Keratinocyte (primary cell): Measurements from ENCODE around the gene NRROS. TPM values are rescaled to one million over a fixed set of nuclear protein-coding genes. Genes with fewer than 3 reads are reported as not detected.

Experiments
- DNase-seq: peaks from one replicate; pipeline ENCODE4 v3.0.0-alpha.2; 2011; ENCODE audit warnings: low read depth, missing footprints, low spot score
- FAIRE-seq: peaks from 2 replicates; lab custom pipeline; 2011; peaks lifted over from hg19 to GRCh38; lab: Jason Lieb, UNC
- H2AFZ ChIP-seq: 2 replicates; pipeline ENCODE4 v1.6.0; 2012; ENCODE audit warnings: low read length, control low read depth, inconsistent platforms; ENCODE audit not compliant: control insufficient read depth
- H3K27ac ChIP-seq: 2 replicates; pipeline ENCODE4 v1.5.1; 2011; ENCODE audit warnings: low read length; ENCODE audit not compliant: control insufficient read depth, insufficient read depth
- H3K27me3 ChIP-seq: 3 replicates; pipeline ENCODE4 v1.6.0; 2011; ENCODE audit warnings: low read length; ENCODE audit not compliant: control insufficient read depth, insufficient read depth; ENCODE audit errors: extremely low read depth
- H3K36me3 ChIP-seq, 2 experiments: 2 replicates in 1 of 2; 3 replicates in 1 of 2; pipeline ENCODE4 v1.5.1; 2011; ENCODE audit warnings: low read length in 2 of 2, mild to moderate bottlenecking in 1 of 2; ENCODE audit not compliant: control insufficient read depth in 2 of 2, insufficient read depth in 2 of 2; ENCODE audit errors: extremely low read depth in 1 of 2
- H3K4me1 ChIP-seq: 3 replicates; pipeline ENCODE4 v1.5.1; 2011; ENCODE audit warnings: low read length; ENCODE audit not compliant: control insufficient read depth, insufficient read depth; ENCODE audit errors: extremely low read depth
- H3K4me2 ChIP-seq: 3 replicates; pipeline ENCODE4 v1.6.0; 2011; ENCODE audit warnings: low read depth, low read length; ENCODE audit not compliant: control insufficient read depth, insufficient read depth; ENCODE audit errors: extremely low read depth
- H3K4me3 ChIP-seq, 3 experiments: fragments of 200-600 bp in 1 of 3; sonication (generic) in 1 of 3; 2 replicates in 2 of 3; 3 replicates in 1 of 3; pipeline ENCODE4 v1.5.1; 2011 to 2016; ENCODE audit warnings: low read length in 3 of 3, mild to moderate bottlenecking in 3 of 3, control low read depth in 2 of 3, inconsistent platforms in 1 of 3, low read depth in 1 of 3, mixed read lengths in 1 of 3, mixed run types in 1 of 3, moderate library complexity in 1 of 3; ENCODE audit not compliant: control insufficient read depth in 2 of 3, insufficient read depth in 2 of 3; ENCODE audit errors: extremely low read depth in 1 of 3
- H3K79me2 ChIP-seq: 2 replicates; pipeline ENCODE4 v1.6.0; 2012; ENCODE audit warnings: low read length; ENCODE audit not compliant: control insufficient read depth, insufficient read depth
- H3K9ac ChIP-seq: 3 replicates; pipeline ENCODE4 v1.6.0; 2011; ENCODE audit warnings: low read length; ENCODE audit not compliant: control insufficient read depth, insufficient read depth; ENCODE audit errors: extremely low read depth
- H3K9me1 ChIP-seq: 3 replicates; pipeline ENCODE4 v1.6.0; 2011; ENCODE audit warnings: low read length; ENCODE audit not compliant: control insufficient read depth, insufficient read depth; ENCODE audit errors: extremely low read depth
- H3K9me3 ChIP-seq: 2 replicates; pipeline ENCODE4 v1.5.1; 2012; ENCODE audit warnings: low read depth, low read length; ENCODE audit not compliant: control insufficient read depth
- H4K20me1 ChIP-seq: 3 replicates; pipeline ENCODE4 v1.6.0; 2011; ENCODE audit warnings: low read length; ENCODE audit not compliant: control insufficient read depth, insufficient read depth; ENCODE audit errors: extremely low read depth
- EZH2 ChIP-seq: IDR thresholded peaks from one replicate; pipeline ENCODE4 v1.6.1; 2012; ENCODE audit warnings: inconsistent platforms, mild to moderate bottlenecking, low read length, moderate library complexity
- dilution Hi-C: fragments of 300-500 bp; cut with MboI; formaldehyde crosslinking; loops from one replicate; pipeline ENCODE4 v1.7.0; 2020; ENCODE audit warnings: low sequenced_read_pairs; ENCODE audit not compliant: extremely low pct_ligation_motif_present
- polyA plus RNA-seq, 5 experiments: library from polyadenylated mRNA; depleted of rRNA in 3 of 5; stranded (reverse) in 3 of 5; stranded (forward) in 1 of 5; unstranded in 1 of 5; fragments of >200 nt; gene quantifications; 1 replicate in 1 of 5; 2 replicates in 3 of 5; 3 replicates in 1 of 5; pipeline versions ENCODE4 v1.2.1 to v1.2.3, GENCODE V29; 2011 to 2012; ENCODE audit warnings: missing spikeins in 2 of 5, low read depth in 1 of 5, low replicate concordance in 1 of 5
- small RNA-seq, 3 experiments: library from RNA; depleted of rRNA; stranded (forward); fragments of <200 nt; gene quantifications; one replicate each; pipeline ENCODE3, GENCODE V24; 2012; ENCODE audit warnings: low read depth in 3 of 3, low replicate concordance in 1 of 3; ENCODE audit not compliant: insufficient read length in 3 of 3
- TF ChIP-seq, protein P1 (sequence below), 3 experiments: IDR thresholded peaks in 1 of 3; conservative IDR thresholded peaks in 1 of 3; optimal IDR thresholded peaks in 1 of 3; 2 replicates in 2 of 3; 3 replicates in 1 of 3; pipeline versions ENCODE3 to v1.5.1; 2011; ENCODE audit warnings: low read length in 3 of 3, mild to moderate bottlenecking in 3 of 3, moderate library complexity in 2 of 3, control low read depth in 1 of 3, inconsistent platforms in 1 of 3; ENCODE audit not compliant: insufficient read depth in 2 of 3; ENCODE audit errors: extremely low read depth in 1 of 3

NRROS gene
- polyA plus RNA-seq, 1 donor (not counting 4 experiments of a cell fraction or from before 2014, with no cell fraction given), result 0.03 TPM

DNA sequence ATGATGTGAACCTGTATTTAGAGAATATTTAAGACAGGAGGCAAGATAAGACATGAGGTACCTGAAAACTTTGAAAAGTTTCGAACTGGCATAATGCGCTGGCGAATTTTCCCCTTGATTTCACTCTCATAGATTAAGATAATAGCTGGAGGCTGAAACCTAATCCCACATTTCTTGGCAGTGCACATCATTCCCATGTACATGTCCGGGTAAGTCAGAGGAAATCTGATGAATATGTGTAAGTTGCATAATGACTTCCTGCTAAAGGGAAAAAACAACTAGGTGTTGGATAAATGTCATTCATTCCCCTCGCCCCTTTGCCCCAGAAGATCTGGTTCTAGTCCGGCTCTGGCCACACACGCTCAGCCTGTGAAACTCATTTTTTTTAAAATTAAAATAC lies 69.0 kb downstream of the NRROS start:
- H3K4me1 ChIP-seq, result peaks cover 27% of the 10 kb centered on the region

More for the DNA sequence above, 69.0 kb downstream of the NRROS start:
- peak overlapping the region; percentile 75 for H3K4me2 ChIP-seq
- TF ChIP-seq, protein P1, sequence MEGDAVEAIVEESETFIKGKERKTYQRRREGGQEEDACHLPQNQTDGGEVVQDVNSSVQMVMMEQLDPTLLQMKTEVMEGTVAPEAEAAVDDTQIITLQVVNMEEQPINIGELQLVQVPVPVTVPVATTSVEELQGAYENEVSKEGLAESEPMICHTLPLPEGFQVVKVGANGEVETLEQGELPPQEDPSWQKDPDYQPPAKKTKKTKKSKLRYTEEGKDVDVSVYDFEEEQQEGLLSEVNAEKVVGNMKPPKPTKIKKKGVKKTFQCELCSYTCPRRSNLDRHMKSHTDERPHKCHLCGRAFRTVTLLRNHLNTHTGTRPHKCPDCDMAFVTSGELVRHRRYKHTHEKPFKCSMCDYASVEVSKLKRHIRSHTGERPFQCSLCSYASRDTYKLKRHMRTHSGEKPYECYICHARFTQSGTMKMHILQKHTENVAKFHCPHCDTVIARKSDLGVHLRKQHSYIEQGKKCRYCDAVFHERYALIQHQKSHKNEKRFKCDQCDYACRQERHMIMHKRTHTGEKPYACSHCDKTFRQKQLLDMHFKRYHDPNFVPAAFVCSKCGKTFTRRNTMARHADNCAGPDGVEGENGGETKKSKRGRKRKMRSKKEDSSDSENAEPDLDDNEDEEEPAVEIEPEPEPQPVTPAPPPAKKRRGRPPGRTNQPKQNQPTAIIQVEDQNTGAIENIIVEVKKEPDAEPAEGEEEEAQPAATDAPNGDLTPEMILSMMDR (optimal IDR thresholded peaks at IDR 0.05 in 1 of 3, IDR thresholded peaks at IDR 0.05 in 1 of 3, conservative IDR thresholded peaks at IDR 0.05 in 1 of 3; ENCODE audit: extremely low read depth in 1 of 3, insufficient read depth in 2 of 3, low read length in 3 of 3), result no peak
- TF ChIP-seq EZH2, result no peak
- peaks cover 6% of the 10 kb centered on the region for H3K79me2 ChIP-seq
- H3K27me3 ChIP-seq, result no peaks in the 10 kb centered on the region
- peak; percentile 83 for FAIRE-seq
- H3K4me3 ChIP-seq, result peak overlapping the region in 2 of 3 experiments; percentile 3 to 9
- dilution Hi-C loops, result no loop called here
- no peaks in the 10 kb centered on the region for H3K36me3 ChIP-seq
- H3K9me3 ChIP-seq, result no peaks in the 10 kb centered on the region
- no peak overlapping the region for H3K27ac ChIP-seq
- H2AFZ ChIP-seq, result no peak overlapping the region
- H3K9me1 ChIP-seq, result no peaks in the 10 kb centered on the region
- no peak overlapping the region for H3K9ac ChIP-seq
- no peaks in the 10 kb centered on the region for H4K20me1 ChIP-seq
- no peak for DNase-seq

Small RNA genes within 50 kb of the gene (small RNA-seq; reads per million reads assigned to genes)
- 0 reads per million in 3 experiments for gene RNU6-646P

Other genes starting within 250 kb of the NRROS start
- 13.7 to 22.6 TPM (median 19.7 TPM) in 3 replicates for gene UBXN7, start 207.3 kb upstream of the NRROS start, polyA plus RNA-seq
- 3.4 to 7.2 TPM (median 4.2 TPM) in 3 replicates for gene RNF168, start 135.9 kb upstream of the NRROS start, polyA plus RNA-seq
- gene SMCO1, start 124.3 kb upstream of the NRROS start, polyA plus RNA-seq, result not detected in 3 replicates
- gene WDR53, start 71.1 kb upstream of the NRROS start, polyA plus RNA-seq, result 9.8 to 14.2 TPM (median 10.4 TPM) in 3 replicates
- 9.2 to 17.9 TPM (median 10.0 TPM) in 3 replicates for gene FBXO45, start 71.0 kb upstream of the NRROS start, polyA plus RNA-seq
- gene CEP19, start 72.6 kb downstream of the NRROS start, polyA plus RNA-seq, result 1.4 to 3.1 TPM (median 2.3 TPM) in 3 replicates
- gene PIGX, start 72.7 kb downstream of the NRROS start, polyA plus RNA-seq, result 17.2 to 25.0 TPM (median 19.0 TPM) in 3 replicates
- gene PAK2, start 100.2 kb downstream of the NRROS start, polyA plus RNA-seq, result 37.2 to 59.4 TPM (median 52.3 TPM) in 3 replicates
- gene SENP5, start 228.2 kb downstream of the NRROS start, polyA plus RNA-seq, result 15.2 to 17.3 TPM (median 16.5 TPM) in 3 replicates